NOMO-1 treated with DMSO at 0.1 percent for 48 hours (cell line): Measurements from ENCODE around the gene TMEM9.

ENCODE experiments used
- DNase-seq: peaks from one replicate; lab custom pipeline; 2025; ENCODE audit not compliant: unreplicated experiment; lab: John Stamatoyannopoulos, UW

The TMEM9 gene

DNA sequence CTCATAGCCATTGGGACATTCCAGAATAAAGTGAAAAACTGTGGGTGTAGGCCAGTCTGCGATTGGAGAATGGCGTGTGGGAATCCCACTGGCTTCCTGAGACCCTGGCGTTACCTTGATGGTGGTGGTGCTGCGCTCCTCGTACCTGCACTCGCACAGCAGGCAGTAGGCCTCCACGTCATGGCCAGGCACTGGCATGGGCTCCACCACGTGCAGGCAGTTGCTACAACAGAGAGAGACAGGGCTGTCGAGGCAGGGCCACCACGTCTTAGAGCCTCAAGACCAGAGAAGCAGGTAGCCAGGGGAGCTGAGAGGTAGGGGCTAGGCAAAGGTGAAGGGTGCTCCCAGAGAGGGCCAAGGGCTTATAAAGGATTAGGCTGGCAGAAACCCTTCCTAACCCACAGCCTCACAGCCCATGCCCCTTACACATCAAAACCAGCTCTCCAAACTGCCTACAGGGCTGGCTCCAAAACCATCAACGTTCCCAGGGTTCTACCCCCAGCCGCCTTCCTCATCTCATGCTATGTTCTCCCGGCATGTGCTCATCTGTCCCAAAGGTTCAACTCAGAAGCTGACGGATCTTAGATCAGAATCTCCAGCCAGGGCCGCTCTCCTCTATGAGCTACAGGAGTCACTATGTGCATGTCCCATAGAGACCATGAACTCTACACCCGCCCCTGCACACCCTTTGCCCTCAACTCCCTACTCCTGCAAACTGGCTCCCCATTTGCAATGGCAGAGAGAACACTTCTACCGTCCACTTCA is 7.5 kb downstream of the TMEM9 start:
- no peak for DNase-seq

DNA sequence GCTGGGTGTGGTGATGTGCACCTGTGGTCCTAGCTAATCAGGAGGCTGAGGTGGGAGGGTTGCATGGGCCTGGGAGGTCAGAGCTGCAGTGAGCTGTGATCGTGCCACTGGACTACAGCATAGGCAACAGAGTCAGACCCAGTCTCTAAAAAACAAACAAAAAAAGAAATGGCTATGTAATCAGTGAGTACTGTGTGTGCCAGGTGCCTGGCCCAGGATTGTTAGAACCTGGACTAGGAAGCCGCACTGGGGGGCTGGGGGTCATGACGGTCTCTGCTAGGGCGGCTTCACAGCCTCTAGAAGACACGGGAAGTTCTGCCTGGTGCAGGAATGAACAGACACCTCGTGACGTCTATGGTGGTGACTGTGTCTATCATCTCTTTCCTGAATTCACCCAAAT is 8.5 kb downstream of the TMEM9 start:
- DNase-seq, result no peak

DNA sequence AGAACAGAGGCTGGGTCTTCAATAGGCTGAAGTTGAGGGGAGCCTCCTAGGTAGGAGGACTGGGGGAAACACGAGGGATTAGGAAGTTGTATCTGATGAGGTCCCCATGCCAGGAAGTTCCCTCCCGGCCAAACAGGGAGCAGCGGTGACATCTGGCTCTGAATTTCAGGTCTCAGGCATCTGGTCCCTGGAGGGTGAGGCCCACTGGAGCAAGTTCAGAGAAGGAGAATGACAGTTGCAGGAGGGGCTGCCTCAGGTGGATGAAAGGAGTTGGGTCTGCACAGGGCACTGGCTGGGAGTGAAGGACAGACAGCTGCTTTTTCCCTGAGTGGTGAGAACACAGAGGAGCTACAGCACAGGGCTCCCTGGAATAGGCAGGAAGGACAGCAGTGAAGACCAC is 9.1 kb downstream of the TMEM9 start:
- no peak for DNase-seq

DNA sequence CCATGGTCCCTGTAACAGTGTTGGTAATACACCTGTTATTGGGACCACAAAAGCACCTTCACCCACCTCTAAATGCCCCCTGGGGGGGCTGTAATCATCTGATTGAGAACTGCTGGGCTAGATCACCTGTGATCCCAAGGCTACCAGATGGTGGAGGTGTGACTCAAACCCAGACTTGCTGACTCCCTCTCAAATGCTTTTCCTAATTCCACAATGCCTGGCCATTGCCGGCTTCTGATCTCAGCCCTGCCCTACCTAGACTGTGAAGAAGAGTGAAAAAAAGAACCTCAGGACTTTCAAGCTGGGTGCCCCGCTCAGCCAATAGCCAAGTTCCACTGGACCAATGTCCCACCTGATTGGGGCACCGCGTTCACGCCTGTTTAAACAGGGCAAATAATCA is 9.6 kb downstream of the TMEM9 start:
- DNase-seq, result no peak

DNA sequence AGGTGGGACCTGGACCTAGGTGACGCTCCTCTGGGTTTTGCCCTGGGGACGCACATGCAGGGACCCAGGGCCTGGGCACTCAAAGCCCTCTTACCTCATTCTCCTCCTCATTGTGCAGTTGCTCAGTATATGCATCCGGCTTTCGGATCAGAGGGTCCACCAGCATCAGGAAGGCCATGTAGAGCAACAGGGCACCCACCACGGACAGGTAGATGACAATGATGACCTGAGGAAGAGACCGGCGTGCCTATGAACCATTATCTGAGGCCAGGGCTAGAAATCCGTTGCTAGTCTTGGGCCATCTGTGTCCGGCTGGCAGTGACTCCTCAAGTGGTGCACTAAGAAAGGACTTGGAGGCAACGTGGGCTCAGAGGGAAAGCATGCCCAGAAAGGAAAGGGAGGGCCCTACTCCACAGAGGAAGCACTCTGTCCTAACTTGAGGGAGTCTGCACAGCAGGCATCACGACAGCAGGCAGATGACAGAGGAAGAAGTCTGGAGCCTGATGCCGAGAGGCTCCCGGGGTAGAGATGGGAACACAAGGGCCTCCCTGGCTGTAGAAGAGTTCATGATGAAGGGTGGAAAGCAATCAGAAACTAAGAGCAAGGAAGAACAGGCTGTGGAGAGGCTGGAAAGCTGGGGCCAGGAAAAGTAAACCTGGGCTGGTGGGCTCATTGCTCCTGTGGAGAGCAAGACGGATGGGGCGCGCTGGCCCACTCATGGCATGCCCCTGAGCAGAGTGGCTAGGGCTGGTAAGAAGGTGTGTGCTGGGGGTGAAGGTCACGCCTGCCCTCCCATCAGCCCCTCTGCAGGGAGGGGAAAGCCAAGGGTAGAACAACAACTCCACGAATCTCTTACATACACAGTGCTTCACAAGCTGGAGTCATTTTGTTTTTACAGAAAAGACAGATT is 10.3 kb downstream of the TMEM9 start:
- no peak for DNase-seq

DNA sequence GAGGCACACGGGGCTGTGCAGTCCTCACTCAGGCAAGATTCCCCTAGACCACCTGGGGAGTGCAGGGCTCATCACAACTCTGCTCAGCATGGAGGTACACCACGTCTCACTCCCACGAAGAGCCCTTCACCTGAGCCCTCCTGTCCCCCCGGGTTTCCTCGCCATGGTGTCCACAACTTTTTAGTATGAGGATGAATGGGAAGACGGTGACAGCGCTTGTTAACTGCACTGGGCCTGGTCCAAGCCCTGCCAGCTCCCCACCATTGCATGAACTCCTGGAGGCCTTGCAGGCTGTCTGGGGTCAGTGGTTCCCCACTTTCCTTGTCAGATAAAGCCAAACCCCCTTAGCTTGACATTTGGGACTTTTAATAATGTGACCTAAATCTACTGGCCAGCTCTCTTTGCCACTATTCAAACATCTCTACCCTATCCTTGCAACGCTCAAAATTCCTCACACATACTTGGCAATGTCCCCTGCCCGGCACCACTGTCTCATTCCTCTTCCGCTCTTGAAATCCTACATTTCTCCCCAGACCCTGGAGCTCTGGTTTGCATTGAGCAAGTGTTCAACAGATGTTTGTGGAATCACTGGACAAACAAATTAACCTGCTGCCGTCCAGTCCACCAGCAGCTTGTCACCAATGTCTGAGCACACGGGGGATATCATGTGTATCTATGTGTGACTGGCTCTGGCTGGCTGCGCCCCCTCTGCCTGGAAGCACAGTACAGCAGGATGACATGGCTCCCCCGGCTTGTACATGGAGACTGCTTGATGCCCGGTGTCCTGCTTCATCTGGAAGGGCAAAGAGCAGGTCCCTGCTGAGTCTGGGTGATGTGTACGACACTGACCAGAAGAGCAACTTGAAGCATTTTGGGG is 11.2 kb downstream of the TMEM9 start:
- DNase-seq, result no peak

DNA sequence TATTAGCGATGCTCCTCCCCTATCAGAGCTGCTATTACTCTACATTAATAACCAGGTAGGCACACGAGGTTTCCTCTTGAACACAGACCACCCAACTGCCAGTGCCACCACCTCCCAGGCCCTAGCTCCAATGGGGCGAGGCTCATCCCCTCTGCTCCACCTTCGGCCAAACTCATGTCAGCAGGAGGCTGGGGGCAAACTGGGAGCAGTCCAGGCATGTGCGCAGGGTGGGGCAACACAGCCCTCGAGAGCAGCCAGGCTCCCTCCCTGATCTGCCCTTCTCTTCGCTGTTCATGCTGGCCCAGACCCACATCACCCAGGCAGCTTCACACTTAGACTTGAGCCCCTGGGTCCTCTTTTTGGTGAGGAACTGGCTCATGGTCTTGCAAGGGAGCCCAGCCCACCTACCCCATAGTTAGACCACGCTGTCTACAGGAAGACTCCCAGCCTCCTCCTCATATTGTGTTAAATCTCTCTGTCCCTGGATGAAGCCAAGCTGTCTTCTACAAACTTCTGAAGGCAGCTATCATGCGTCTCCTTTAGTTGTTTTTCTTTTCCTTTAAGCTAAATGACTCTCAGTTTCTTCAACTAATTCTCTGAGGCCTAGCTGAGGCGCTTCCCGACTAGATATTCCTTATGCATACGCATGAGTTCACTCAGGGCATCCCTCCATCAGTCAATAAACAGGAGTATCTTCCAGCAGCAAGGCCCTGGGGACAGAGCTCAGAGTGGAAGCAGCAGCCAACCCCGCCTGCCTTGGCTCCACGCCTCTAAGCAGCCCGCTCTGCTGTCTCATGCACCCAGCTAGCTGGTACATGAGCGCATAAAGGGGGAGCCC is 12.0 kb downstream of the TMEM9 start:
- no peak for DNase-seq

DNA sequence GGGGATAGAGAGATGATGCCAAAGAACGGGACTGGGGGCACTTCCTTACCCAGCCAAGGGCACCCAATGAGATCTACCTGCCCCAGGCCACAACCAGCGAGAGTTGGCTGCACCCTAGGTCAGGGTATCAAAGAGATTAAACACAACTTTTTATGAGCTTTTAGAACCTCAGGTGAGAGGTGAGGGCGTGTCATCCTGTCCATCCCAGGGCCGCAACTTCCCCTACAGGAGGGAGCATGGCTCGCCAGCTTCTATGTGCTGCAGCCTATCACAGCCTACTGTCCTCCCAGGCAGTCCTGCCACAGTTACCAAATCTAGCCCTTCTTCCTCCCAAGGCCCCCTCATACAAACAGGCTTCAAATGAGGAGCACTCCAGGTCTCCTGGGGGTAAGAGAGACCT is 12.9 kb downstream of the TMEM9 start:
- no peak for DNase-seq

DNA sequence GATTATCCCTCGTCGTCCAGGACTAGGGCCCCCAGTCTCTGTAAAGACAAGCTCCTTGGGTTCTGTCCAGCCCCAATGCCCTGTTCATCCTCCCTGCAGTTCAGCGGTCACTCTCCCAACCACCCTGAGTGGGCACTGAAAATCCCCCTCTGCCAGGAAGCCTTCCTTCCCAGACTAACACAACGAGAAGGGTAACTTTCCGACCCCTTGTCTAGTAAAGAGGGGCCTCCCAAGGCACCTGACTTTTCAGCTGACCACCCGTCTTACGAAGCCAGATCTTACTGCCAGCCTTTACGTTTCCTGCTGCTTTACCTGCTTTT is 13.4 kb downstream of the TMEM9 start:
- DNase-seq, result no peak

DNA sequence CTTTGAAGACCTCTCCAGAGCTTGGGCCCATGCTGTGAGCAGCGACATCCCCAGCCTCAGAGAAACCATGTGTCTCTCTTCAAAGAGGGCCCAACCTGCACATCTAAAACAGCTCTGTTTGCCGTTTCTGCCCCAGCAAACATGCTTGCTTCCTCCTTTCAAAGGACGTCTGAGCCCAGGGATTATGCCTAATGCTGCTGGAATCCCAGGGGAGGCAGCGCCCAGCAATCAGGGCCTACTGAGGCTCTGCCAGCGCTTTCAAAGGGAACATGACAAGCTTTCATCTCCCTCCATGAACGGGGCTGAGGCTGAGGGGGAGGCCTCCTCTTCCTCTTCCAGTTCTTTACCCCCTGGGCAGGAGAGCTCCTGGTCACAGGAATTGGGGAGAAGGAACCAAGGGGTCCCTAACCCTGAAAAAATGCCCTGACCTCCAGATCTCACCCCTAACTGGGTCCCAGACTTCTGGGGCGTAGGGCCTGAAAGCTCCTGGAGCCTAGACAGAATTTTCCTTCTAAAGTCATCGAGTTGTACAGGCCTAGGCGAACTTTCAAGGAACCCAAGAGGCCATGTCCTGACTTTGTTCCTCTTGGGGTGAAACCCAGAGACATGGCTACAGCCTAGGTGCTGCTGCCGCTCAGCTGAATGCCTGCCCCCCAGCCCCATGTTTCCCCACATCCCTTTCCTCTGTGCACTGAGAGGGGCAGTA is 13.9 kb downstream of the TMEM9 start:
- DNase-seq, result no peak

DNA sequence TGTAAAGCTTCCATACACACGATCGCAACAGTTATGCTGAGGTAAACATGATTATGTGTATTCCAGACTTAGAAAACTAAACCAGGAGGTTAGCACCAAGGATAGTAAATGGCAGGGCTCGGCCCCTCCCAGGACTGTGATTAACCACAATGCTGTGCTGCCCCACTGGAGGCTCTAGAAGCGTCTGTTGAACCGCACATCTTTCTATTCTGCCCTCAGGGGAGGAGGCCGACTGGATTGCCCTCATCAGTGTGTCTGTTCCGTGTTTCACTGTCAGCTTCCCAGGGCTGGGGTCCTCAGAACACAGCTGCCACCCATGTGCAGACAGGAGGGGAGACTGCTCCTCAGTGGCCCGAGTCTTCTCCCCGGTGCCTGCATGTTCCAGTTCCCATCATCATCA is 14.5 kb downstream of the TMEM9 start:
- DNase-seq, result no peak

DNA sequence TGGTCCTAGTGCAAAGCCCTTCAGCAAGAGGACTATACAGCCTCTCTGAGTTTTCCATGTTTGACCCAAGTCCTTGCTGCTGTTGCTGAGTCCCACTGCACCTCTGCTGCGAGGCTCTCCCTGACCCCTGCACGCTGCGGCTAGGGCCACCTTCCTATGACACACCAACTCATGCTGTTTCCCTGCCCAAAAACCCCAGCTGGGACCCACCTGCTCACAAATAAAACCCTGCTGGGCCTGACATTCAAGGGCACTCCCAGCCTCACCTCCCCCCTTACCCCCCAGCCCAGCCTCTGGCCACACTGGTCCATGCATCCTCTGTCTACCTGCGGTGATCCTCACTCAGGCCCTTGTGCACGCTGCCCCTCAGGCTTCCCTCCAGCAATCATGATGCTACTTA is 15.0 kb downstream of the TMEM9 start:
- no peak for DNase-seq

DNA sequence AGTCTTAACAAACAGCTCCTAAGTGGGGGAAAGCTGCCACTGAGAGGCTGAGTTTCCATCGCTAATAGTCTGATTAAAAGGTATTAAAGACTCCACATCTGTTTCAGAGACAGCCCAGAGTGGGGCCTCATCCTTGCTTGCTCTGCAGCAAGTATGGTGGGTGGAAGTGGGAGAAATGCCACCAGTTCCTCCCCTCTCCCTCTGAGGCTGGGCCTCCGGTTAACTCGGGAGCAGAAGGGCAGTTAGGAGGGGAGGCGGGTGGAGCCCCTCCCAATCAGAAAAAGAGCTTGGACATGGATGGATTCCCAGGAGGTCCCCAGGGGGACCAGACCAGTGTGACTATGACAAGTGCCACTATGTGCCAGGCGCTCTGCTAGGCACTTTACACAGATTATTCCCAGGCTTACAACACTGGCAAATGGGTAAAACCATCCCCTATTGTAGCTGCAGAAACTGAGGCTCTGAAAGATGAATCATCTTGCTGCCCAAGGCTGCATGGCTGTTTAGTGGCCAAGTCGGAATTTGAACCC is 15.9 kb downstream of the TMEM9 start:
- no peak for DNase-seq

DNA sequence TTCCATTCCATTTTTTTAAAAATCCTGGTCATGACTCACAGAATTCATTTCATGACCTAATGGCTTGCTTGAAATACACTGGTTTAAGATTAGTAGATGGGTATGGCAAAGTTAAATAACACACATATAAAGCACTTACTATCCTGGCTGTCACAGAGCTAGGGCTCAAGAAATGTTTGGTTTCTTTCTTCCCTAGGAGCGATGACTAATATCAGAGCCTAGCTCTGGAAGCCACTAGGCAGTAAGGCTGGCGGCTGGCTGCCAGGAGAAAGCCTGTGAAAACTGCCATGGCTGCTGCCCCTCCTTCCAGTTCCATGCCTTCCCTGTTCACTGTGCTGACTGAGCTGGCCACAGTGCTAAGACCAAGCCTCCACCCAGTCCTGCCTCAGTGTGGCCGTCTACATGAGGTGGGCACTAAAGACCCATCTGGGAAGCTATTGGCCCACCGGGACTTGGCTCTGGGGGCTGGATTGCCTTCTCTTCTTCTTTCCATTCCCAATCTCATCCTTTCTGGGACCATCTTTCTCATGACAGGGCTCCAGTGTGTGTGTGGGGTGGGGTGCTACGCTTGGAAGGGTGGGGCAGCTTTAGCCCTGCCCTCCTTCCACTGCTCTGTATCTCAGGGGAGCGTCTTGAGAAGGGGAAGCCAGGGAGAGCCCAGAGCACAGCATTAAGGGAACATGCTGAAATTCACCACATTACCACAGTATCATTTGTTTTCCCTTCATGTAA is 16.5 kb downstream of the TMEM9 start:
- DNase-seq, result no peak

DNA sequence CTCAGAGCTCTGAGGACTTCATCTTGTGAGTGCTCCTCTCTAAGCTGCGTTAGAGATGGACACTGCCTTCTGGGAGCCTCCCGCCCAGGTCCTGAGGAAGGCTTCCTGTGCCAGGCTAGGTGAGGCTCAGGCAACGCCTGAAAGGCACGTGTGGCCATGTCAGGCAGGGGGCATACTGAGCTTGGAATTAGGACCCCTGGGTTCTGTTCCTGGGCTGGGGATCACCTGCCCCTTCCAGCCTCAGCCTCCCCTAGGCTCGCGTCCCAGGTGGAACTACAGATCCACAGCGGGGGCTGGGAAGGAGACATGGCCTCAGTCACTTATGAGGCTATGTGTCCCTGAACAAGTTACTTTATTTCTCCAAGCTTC is 17.3 kb downstream of the TMEM9 start:
- no peak for DNase-seq

DNA sequence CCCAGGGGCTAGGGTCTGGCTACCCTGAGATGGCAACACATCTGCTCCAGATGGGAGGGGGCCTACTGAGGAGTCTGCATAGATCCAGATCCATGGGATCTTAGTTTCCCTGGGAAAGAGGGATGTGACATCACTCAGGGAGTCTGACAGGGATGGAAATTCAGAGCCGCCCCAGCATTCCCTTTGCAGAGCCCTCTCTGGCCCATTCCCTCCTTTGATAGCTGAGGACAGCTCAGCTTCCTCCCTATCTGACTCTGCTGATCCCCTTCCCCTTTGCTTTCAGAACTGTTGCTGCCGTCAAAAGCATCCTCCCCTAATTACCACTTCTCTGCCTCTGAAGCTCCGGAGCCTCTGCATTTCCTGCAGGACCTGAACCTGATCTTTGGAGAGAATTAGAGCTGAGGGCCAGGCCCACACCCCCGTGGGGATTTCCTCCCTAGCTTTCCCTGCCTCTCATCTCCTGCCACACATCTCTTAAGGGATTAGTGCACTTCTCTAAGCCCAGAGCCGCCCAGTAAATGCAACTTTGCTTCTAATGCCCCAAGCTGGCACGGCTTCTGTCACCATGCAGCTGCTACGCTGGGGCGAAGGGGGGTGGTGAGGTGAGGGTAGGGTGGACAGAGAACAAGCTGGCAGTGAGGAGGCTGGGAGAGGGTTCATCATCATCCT is 17.8 kb downstream of the TMEM9 start:
- DNase-seq, result no peak

DNA sequence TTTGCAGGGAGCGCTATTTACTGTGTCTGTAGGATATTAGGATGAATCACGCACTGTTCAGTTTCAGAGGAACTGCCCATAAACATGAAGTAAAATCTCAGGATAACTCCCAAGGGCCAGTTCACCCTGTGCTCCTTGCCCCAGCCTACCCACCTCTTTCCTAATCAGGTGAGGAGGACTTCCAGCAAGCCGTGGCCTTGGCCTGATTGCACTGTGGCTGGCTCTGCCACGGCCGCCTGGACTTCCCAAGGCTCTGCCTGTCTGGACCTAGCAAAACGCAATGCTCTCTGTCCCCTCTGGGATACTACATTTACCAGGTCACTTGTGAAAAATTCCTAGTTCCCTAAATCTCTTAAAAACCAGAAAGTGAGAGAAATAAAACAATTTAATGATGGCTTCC is 19.9 kb downstream of the TMEM9 start:
- no peak for DNase-seq

DNA sequence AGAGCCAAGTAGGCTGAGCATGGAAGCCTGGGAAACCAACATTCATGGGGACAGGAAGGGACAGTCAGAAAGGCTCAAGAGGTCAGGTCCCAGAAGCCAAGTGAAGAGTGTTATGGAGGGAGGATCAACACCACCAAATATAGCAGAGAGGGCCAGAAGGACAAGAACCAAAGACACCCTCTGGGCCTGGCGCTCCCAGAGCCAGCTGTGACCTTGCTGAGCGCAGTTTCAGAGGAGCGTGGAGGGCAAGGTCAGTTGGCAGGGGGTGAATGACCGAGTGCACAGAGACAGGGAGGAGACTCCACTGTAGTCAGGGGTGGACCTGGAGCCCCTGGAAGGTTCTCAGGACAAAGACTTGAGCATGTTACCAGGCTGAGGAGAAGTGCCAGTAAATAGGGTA is 22.9 kb downstream of the TMEM9 start:
- DNase-seq, result no peak

DNA sequence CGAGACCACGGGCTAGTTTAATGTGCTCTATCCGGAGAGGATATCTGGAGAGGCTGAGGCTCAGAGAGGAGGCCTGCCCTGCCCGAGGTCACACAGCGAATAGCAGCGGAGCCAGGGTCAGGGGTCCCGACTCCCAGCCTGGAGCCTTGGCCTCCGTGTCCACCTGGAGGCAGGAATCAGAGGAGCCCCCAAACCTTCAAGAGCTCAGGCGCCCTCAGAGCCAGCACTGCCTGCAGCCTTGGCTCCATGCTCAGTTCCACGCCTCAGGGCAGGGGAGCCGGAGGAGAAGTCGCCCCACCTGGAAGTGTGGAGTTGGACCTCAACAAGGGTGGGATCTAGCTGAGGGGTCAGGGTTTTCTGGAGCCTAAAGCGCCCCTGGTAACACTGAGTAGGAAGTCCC is 25.3 kb downstream of the TMEM9 start:
- DNase-seq, result no peak
